ENCODE measurements around the gene OR2F1.

OR2F1 gene

GRCh38 chr7:143953421-143953820 lies 1.2 kb upstream of the OR2F1 start:
- in situ Hi-C loops (cut with MboI; ENCODE audit: low sequenced_read_pairs) = no loop called here

GRCh38 chr7:143954135-143954534 lies 509 bp upstream of the OR2F1 start:
- in situ Hi-C loops (cut with MboI; ENCODE audit: low sequenced_read_pairs) = no loop called here

GRCh38 chr7:143958781-143959180 lies 4.1 kb downstream of the OR2F1 start:
- in situ Hi-C loops (cut with MboI; ENCODE audit: low sequenced_read_pairs) = no loop called here

GRCh38 chr7:143960813-143961610 lies 6.4 kb downstream of the OR2F1 start:
- in situ Hi-C loops (cut with MboI; ENCODE audit: low sequenced_read_pairs) = no loop called here

GRCh38 chr7:143965280-143965679 lies 10.6 kb downstream of the OR2F1 start:
- in situ Hi-C loops (cut with MboI; ENCODE audit: low sequenced_read_pairs) = no loop called here

GRCh38 chr7:143967398-143967797 lies 12.8 kb downstream of the OR2F1 start:
- in situ Hi-C loops (cut with MboI; ENCODE audit: low sequenced_read_pairs) = no loop called here

GRCh38 chr7:143973870-143974416 lies 19.3 kb downstream of the OR2F1 start:
- in situ Hi-C loops (cut with MboI; ENCODE audit: low sequenced_read_pairs) = no loop called here

- in situ Hi-C loops (cut with MboI; ENCODE audit: low sequenced_read_pairs) = no loop called here
Measured at GRCh38 chr7:143974459-143974858, 19.8 kb downstream of the OR2F1 start.

- in situ Hi-C loops (cut with MboI; ENCODE audit: low sequenced_read_pairs) = no loop called here
Measured at GRCh38 chr7:143975617-143976016, 21.0 kb downstream of the OR2F1 start.

GRCh38 chr7:143978585-143978984 lies 23.9 kb downstream of the OR2F1 start:
- in situ Hi-C loops (cut with MboI; ENCODE audit: low sequenced_read_pairs) = no loop called here

- in situ Hi-C loops (cut with MboI; ENCODE audit: low sequenced_read_pairs) = no loop called here
Measured at GRCh38 chr7:143979359-143979758, 24.7 kb downstream of the OR2F1 start.

GRCh38 chr7:143979998-143980397 lies 25.4 kb downstream of the OR2F1 start:
- in situ Hi-C loops (cut with MboI; ENCODE audit: low sequenced_read_pairs) = no loop called here

GRCh38 chr7:143980746-143981510 lies 26.3 kb downstream of the OR2F1 start:
- in situ Hi-C loops (cut with MboI; ENCODE audit: low sequenced_read_pairs) = no loop called here

- in situ Hi-C loops (cut with MboI; ENCODE audit: low sequenced_read_pairs) = no loop called here
Measured at GRCh38 chr7:143983960-143984359, 29.3 kb downstream of the OR2F1 start.

- in situ Hi-C loops (cut with MboI; ENCODE audit: low sequenced_read_pairs) = no loop called here
Measured at GRCh38 chr7:143987513-143987912, 32.9 kb downstream of the OR2F1 start.

- in situ Hi-C loops (cut with MboI; ENCODE audit: low sequenced_read_pairs) = no loop called here
Measured at GRCh38 chr7:143988976-143989745, 34.5 kb downstream of the OR2F1 start.

- in situ Hi-C loops (cut with MboI; ENCODE audit: low sequenced_read_pairs) = no loop called here
Measured at GRCh38 chr7:143992670-143993069, 38.0 kb downstream of the OR2F1 start.

- in situ Hi-C loops (cut with MboI; ENCODE audit: low sequenced_read_pairs) = no loop called here
Measured at GRCh38 chr7:143993924-143994323, 39.3 kb downstream of the OR2F1 start.

- in situ Hi-C loops (cut with MboI; ENCODE audit: low sequenced_read_pairs) = no loop called here
Measured at GRCh38 chr7:144000020-144000419, 45.4 kb downstream of the OR2F1 start, which contains the start of gene OR6B1. Gene OR6B1 (plus strand): TSS chr7:144000320. CDS start chr7:144003997, 3,677 bp downstream.

- in situ Hi-C loops (cut with MboI; ENCODE audit: low sequenced_read_pairs) = no loop called here
Measured at GRCh38 chr7:144001543-144001942, 46.9 kb downstream of the OR2F1 start.

- in situ Hi-C loops (cut with MboI; ENCODE audit: low sequenced_read_pairs) = no loop called here
Measured at GRCh38 chr7:144004703-144005102, 50.1 kb downstream of the OR2F1 start.

All from HL-60/S4 treated with retinoic acid at 250 ng/mL for 4 days and 3 days (cell line).